Heart left ventricle (tissue), 16 donors: ENCODE results near the gene HOXA1. TPM values are rescaled to one million over a fixed set of nuclear protein-coding genes. Genes with fewer than 3 reads are reported as not detected.

ENCODE experiments used
- ATAC-seq, 4 donors: fragments of 200-7000 bp; cut with Tn5 transposase; one replicate each; pipeline ENCODE4 v1.9.1; 2020 to 2022; ENCODE audit warnings: moderate library complexity in 4 of 4, mild to moderate bottlenecking in 3 of 4, moderate number of reproducible peaks in 1 of 4
- DNase-seq, 5 donors: peaks; one replicate each; pipeline ENCODE4 v3.0.0-alpha.2; 2020
- H3K27ac ChIP-seq, 12 donors: fragments of 200-600 bp; sonication (generic) in 4 of 12; one replicate each; pipeline versions ENCODE4 v1.5.0 to v1.8.0; 2016 to 2022; ENCODE audit warnings: mild to moderate bottlenecking in 2 of 12
- H3K27me3 ChIP-seq, 9 donors: fragments of 200-600 bp; sonication (generic) in 2 of 9; one replicate each; pipeline versions ENCODE4 v1.5.1 to v1.8.0; 2016 to 2022; ENCODE audit warnings: mild to moderate bottlenecking in 3 of 9
- H3K36me3 ChIP-seq, 9 donors: fragments of 200-600 bp; sonication (generic) in 2 of 9; one replicate each; pipeline versions ENCODE4 v1.5.0 to v1.8.0; 2018 to 2022; ENCODE audit warnings: mild to moderate bottlenecking in 2 of 9
- H3K4me1 ChIP-seq, 12 donors: fragments of 200-600 bp; sonication (generic) in 4 of 12; one replicate each; pipeline versions ENCODE4 v1.5.0 to v1.8.0; 2016 to 2022; ENCODE audit warnings: mild to moderate bottlenecking in 3 of 12
- H3K4me3 ChIP-seq, 12 donors: fragments of 200-600 bp; sonication (generic) in 4 of 12; one replicate each; pipeline versions ENCODE4 v1.5.0 to v1.8.0; 2017 to 2022; ENCODE audit warnings: mild to moderate bottlenecking in 9 of 12, moderate library complexity in 4 of 12
- H3K9me3 ChIP-seq, 12 donors: fragments of 200-600 bp; sonication (generic) in 4 of 12; one replicate each; pipeline versions ENCODE4 v1.5.0 to v1.8.0; 2016 to 2022; ENCODE audit warnings: mild to moderate bottlenecking in 1 of 12
- CTCF ChIP-seq, 12 donors: fragments of 200-600 bp; sonication (generic) in 4 of 12; IDR thresholded peaks; one replicate each; pipeline versions ENCODE4 v1.5.0 to v1.8.0; 2018 to 2022; ENCODE audit warnings: antibody characterized with exemption in 12 of 12, mild to moderate bottlenecking in 5 of 12
- POLR2A ChIP-seq, 2 donors: fragments of 450-650 bp; IDR thresholded peaks; one replicate each; pipeline ENCODE4 v1.6.1; 2017; ENCODE audit warnings: antibody characterized with exemption in 2 of 2, mild to moderate bottlenecking in 2 of 2, moderate library complexity in 2 of 2
- WGBS, 4 donors: extraction: QIAGEN DNeasy Blood & Tissue Kit in 2 of 4; methylation state at CpG; one replicate each; pipeline versions ENCODE4 v1.1.5 to v1.1.7; 2013 to 2018; 5-methylcytosine and 5-hydroxymethylcytosine counted together
- intact Hi-C, 10 donors: fragments of 100-400 bp; cut with DNase I; formaldehyde crosslinking; loops; one replicate each; pipeline versions ENCODE4 v1.11.1 to v1.14.2; 2022
- polyA plus RNA-seq, 2 donors: library from polyadenylated mRNA; stranded (reverse); fragments of 200-250 nt; gene quantifications; one replicate each; pipeline ENCODE4 v1.2.3, GENCODE V29; 2013
- total RNA-seq, 9 donors: library from RNA; depleted of rRNA in 2 of 9; stranded (reverse); fragments of >200 nt in 2 of 9; fragmentation: NEBNext Ultra II Directional in 3 of 9; extraction: Animal tissue kit (Norgen Biotek cat#: 25700) in 3 of 9; gene quantifications; one replicate each; pipeline versions ENCODE4 v1.1.0 to v1.2.4, GENCODE V29; 2016 to 2023
- donor health status: ischemic (EF 13 %, LVEDD 7.1; RV severe dilation, severe dysfunction).
- donor health status: healthy with polysubstance abuse.
- donor health status: DM: no; HTN: yes; CAD: no.
- donor health status: DM: no; HTN: no; CAD: no.
- donor health status: ischemic (EF 25% LVEDD 6.9; RV normal size, moderate dysfunction).
- donor health status: ischemic (EF 25% LVEDD 5.7; RV mildly dilated, moderate dysfunction).
- donor health status: healthy.
- donor health status: DM: yes; HTN: yes; CAD: no.
- donor health status: ischemic (EF 35%, LVEDD 5.7; RV mildly dilated, moderate dysfunction).
- donor health status: nonischemic (EF 11% LVEDD 7.7; RV severe dilation, severe dysfunction).
- donor health status: DM: yes; HTN: yes; CAD: no.
- donor health status: PGD.
- donor health status: ischemic (EF 29% LVEDD 5.4; RV normal size, mild dysfunction).
- donor health status: nonischemic (EF 23%, LVEDD 6.1; RV moderate dilation, normal function).

HOXA1 gene
- total and polyA plus RNA-seq, 11 donors = 0.07 to 0.66 (median 0.36) TPM; not detected in 7

- intact Hi-C loops = no loop called here
- WGBS, 4 donors = 24 to 28% (median 25%) methylated on average over 20 of the region's 20 CpGs
- peaks cover 44 to 98% (median 83%) of the 10 kb centered on the region in 9 donors for H3K27me3 ChIP-seq
- DNase-seq = no peak
- peak overlapping the region in 7 of 12 donors; percentile 31 to 93 (median 75) for H3K27ac ChIP-seq
- TF ChIP-seq CTCF (IDR thresholded peaks at IDR 0.05) = no peak
- no peak for TF ChIP-seq POLR2A (IDR thresholded peaks at IDR 0.05)
- ATAC-seq = no peak
- no peaks in the 10 kb centered on the region for H3K36me3 ChIP-seq
- H3K4me3 ChIP-seq = peak overlapping the region in 7 of 12 donors; percentile 5 to 51 (median 27)
- peaks cover 0 to 20% (median 0%) of the 10 kb centered on the region in 12 donors for H3K4me1 ChIP-seq
- no peaks in the 10 kb centered on the region for H3K9me3 ChIP-seq
Measured at GRCh38 chr7:27116031-27116961, 20.5 kb upstream of the HOXA1 start.

- ATAC-seq = no peak
- intact Hi-C loops = no loop called here
- 16 to 28% (median 18%) methylated on average over 25 to 45 of the region's 45 CpGs for WGBS, 4 donors
Measured at GRCh38 chr7:27115221-27116026, 19.6 kb upstream of the HOXA1 start.

GRCh38 chr7:27114881-27115220 is 19.1 kb upstream of the HOXA1 start:
- peaks cover 0 to 29% (median 4%) of the 10 kb centered on the region in 12 donors for H3K4me1 ChIP-seq

More at GRCh38 chr7:27115221-27116026, 19.6 kb upstream of the HOXA1 start:
- Histone ChIP-seq H3K9me3 (no peaks in the 10 kb centered on the region), H3K4me1 (peaks cover 0 to 26% (median 4%) of the 10 kb centered on the region in 12 donors), H3K36me3 (no peaks in the 10 kb centered on the region), H3K27me3 (peaks cover 48 to 99% (median 84%) of the 10 kb centered on the region in 9 donors), H3K27ac (peak overlapping the region in 9 of 12 donors; percentile 31 to 93 (median 62)), H3K4me3 (peak overlapping the region in 11 of 12 donors; percentile 3 to 51 (median 25))
- no peak for DNase-seq
- TF ChIP-seq CTCF (IDR thresholded peaks at IDR 0.05) (no peak), POLR2A (IDR thresholded peaks at IDR 0.05) (no peak)

More at GRCh38 chr7:27114881-27115220, 19.1 kb upstream of the HOXA1 start:
- peak overlapping the region in 5 of 12 donors; percentile 37 to 93 (median 79) for H3K27ac ChIP-seq
- TF ChIP-seq POLR2A (IDR thresholded peaks at IDR 0.05) (no peak), CTCF (IDR thresholded peaks at IDR 0.05) (no peak)
- no peak for DNase-seq
- no peak for ATAC-seq
- intact Hi-C loops = no loop called here
- peaks cover 51 to 99% (median 87%) of the 10 kb centered on the region in 9 donors for H3K27me3 ChIP-seq
- no peaks in the 10 kb centered on the region for H3K36me3 ChIP-seq
- no peaks in the 10 kb centered on the region for H3K9me3 ChIP-seq
- 16 to 24% (median 19%) methylated on average over 6 of the region's 6 CpGs for WGBS, 4 donors
- H3K4me3 ChIP-seq = peak overlapping the region in 7 of 12 donors; percentile 22 to 51 (median 30)
